OCI-LY3 (cell line): ENCODE results near the gene CES1.
"Not testable (repeated sequence)": the region's sequence is repeated elsewhere in the genome, so short reads cannot be mapped to it uniquely, and the experiment has no call there.

Experiments
- H2AFZ ChIP-seq: fragments of 200-600, 300-600 bp; shearing (Covaris generic); 2 replicates; pipeline ENCODE4 v1.6.0; 2014; ENCODE audit warnings: antibody characterized with exemption, low read depth, low read length
- H3K27ac ChIP-seq: fragments of 200-600, 300-600 bp; sonication (generic); 2 replicates; pipeline ENCODE4 v1.5.1; 2014; ENCODE audit warnings: mild to moderate bottlenecking, low read length, moderate library complexity, mixed read lengths
- H3K27me3 ChIP-seq: fragments of 200-600, 300-600 bp; sonication (generic); 2 replicates; pipeline ENCODE4 v1.6.1; 2014; ENCODE audit warnings: low read depth, low read length, mixed read lengths
- H3K36me3 ChIP-seq: fragments of 200-600, 300-600 bp; sonication (generic); replicated peaks from 2 replicates; pipeline ENCODE3; 2014; ENCODE audit warnings: low read depth, low read length, mixed read lengths
- H3K4me1 ChIP-seq: fragments of 300-600, 200-600 bp; sonication (generic); 2 replicates; pipeline ENCODE4 v1.6.1; 2014; ENCODE audit warnings: low read length, mixed read lengths
- H3K4me2 ChIP-seq: fragments of 200-600, 300-600 bp; sonication (generic); 2 replicates; pipeline ENCODE4 v1.6.1; 2014; ENCODE audit warnings: low read length, mixed read lengths
- H3K4me3 ChIP-seq: fragments of 300-600, 200-600 bp; sonication (generic); 2 replicates; pipeline ENCODE4 v1.5.1; 2014; ENCODE audit warnings: antibody characterized with exemption, mild to moderate bottlenecking, low read length, moderate library complexity
- H3K79me2 ChIP-seq: fragments of 300-600, 200-600 bp; shearing (Covaris generic); 2 replicates; pipeline ENCODE4 v1.6.1; 2014; ENCODE audit warnings: mild to moderate bottlenecking, low read length, mixed read lengths
- H3K9ac ChIP-seq: fragments of 300-600, 200-600 bp; shearing (Covaris generic); 2 replicates; pipeline ENCODE4 v1.6.0; 2014; ENCODE audit warnings: mild to moderate bottlenecking, low read length, moderate library complexity
- H3K9me3 ChIP-seq: fragments of 200-600, 300-600 bp; shearing (Covaris generic); 2 replicates; pipeline ENCODE4 v1.6.1; 2014; ENCODE audit warnings: low read length, mixed read lengths; ENCODE audit not compliant: insufficient read depth
- H4K20me1 ChIP-seq: fragments of 200-600, 300-600 bp; sonication (generic); 2 replicates; pipeline ENCODE4 v1.6.1; 2016; ENCODE audit warnings: low read length, mixed read lengths; ENCODE audit not compliant: insufficient read depth
- EZH2phosphoT487 ChIP-seq: fragments of 200-600 bp; shearing (Covaris generic); IDR thresholded peaks from 2 replicates; pipeline ENCODE4 v1.6.1; 2018; ENCODE audit warnings: antibody characterized with exemption, mixed run types, low read depth
- TF ChIP-seq, protein P1 (sequence below): fragments of 200-600, 300-600 bp; sonication (generic); IDR thresholded peaks from 2 replicates; pipeline ENCODE4 v1.5.1; 2014; ENCODE audit warnings: antibody characterized with exemption, low read length, low read depth

The CES1 gene

DNA sequence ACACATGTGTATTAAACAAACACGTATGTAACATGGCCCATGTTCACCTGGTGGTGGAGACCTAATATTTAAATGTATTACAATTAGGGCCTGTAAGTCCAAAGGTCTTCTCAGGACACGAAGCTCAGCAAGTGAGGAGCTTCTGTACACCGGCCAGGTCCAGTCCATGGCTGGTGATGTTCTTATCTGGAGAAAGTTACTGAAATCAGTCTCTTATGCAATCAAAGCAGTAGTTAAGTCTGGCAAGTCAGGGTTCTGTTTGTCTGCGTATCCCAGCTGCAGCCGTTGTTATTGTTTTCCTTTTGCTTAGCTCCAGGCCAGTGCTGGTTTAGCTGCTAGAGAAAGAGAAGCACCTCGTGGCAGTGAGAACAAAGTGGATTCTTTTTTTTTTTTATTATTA is 41.4 kb downstream of the CES1 start:
- not testable (repeated sequence) for H3K4me2 ChIP-seq, H2AFZ ChIP-seq, H3K4me1 ChIP-seq, H3K4me3 ChIP-seq, H3K9ac ChIP-seq, H3K36me3 ChIP-seq, H3K79me2 ChIP-seq, H4K20me1 ChIP-seq, H3K9me3 ChIP-seq, H3K27me3 ChIP-seq, H3K27ac ChIP-seq

DNA sequence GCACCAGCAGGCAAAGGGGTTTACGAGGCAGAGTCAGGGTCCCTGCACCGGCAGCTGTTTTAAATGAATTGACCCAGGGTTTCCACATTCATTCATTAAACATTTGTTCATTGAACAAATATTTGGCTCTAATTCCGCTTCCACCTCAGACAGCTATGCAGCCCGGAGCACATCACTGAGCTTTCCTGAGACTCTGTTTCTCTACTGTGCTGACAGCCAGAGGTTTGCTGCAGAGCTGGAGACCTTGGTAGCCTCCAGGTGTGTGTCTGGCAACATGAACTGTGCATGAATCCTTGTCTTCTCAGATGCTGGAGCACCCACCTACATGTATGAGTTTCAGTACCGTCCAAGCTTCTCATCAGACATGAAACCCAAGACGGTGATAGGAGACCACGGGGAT is 42.7 kb downstream of the CES1 start:
- H3K27ac ChIP-seq, H3K27me3 ChIP-seq, H3K4me3 ChIP-seq, H2AFZ ChIP-seq, H3K9me3 ChIP-seq, H3K4me2 ChIP-seq, H3K9ac ChIP-seq, H3K36me3 ChIP-seq, H3K79me2 ChIP-seq, H4K20me1 ChIP-seq, H3K4me1 ChIP-seq: not testable (repeated sequence)

DNA sequence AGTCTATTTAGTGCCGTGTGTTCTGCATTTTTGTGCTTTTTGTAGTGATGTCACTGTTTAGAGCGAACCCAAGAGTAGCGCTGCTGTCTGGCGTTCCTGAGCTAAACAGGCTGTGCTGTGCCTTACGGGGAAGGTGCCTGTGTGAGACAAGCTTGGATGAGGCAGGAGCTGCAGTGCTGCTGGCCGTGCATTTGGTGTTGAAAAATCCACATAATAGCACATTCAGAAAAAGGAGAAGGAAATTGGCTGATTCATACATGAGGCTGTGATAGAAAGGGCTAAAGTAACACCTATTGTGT is 50.2 kb downstream of the CES1 start:
- not testable (repeated sequence) for H3K36me3 ChIP-seq, H3K9me3 ChIP-seq, H3K4me1 ChIP-seq, H3K27ac ChIP-seq, H3K27me3 ChIP-seq, H3K4me2 ChIP-seq, H2AFZ ChIP-seq, H3K4me3 ChIP-seq, H3K9ac ChIP-seq, H3K79me2 ChIP-seq, H4K20me1 ChIP-seq

GRCh38 chr16:55782091-55782792 is 50.7 kb downstream of the CES1 start:
- not testable (repeated sequence) for H3K4me2 ChIP-seq, H3K4me3 ChIP-seq, H3K9me3 ChIP-seq, H3K36me3 ChIP-seq, H3K79me2 ChIP-seq, H4K20me1 ChIP-seq, H2AFZ ChIP-seq, H3K9ac ChIP-seq, H3K27ac ChIP-seq, H3K4me1 ChIP-seq, H3K27me3 ChIP-seq

DNA sequence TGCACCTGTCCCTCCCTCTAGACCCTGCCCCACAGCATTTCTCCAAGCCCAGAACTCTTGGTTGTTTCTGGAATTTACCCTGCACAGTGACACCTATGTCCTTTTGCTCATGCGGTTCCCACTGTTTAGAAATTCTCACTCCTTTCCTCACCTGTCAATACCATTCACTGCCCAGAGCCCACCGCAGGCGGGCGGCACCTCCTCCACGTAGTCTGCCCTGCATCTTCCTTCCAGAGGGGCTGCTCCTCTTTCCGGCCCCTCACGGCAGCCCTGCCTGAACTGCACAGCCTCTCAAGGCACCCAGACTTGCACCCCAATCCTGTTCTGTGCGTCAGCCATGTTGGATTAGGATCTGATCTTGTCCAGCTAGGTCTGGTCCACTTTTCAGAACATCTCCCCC is 51.4 kb downstream of the CES1 start:
- not testable (repeated sequence) for H3K4me2 ChIP-seq

GRCh38 chr16:55780095-55780407 is 52.8 kb downstream of the CES1 start:
- not testable (repeated sequence) for H3K9me3 ChIP-seq, H4K20me1 ChIP-seq, H3K27me3 ChIP-seq, H3K79me2 ChIP-seq, H3K27ac ChIP-seq, H3K9ac ChIP-seq, H2AFZ ChIP-seq, H3K36me3 ChIP-seq, H3K4me2 ChIP-seq, H3K4me3 ChIP-seq, H3K4me1 ChIP-seq

More for the DNA sequence above, 51.4 kb downstream of the CES1 start:
- H3K9me3 ChIP-seq, H3K27ac ChIP-seq, H3K79me2 ChIP-seq, H3K9ac ChIP-seq, H3K36me3 ChIP-seq, H3K27me3 ChIP-seq, H3K4me3 ChIP-seq, H4K20me1 ChIP-seq, H3K4me1 ChIP-seq, H2AFZ ChIP-seq: not testable (repeated sequence)

DNA sequence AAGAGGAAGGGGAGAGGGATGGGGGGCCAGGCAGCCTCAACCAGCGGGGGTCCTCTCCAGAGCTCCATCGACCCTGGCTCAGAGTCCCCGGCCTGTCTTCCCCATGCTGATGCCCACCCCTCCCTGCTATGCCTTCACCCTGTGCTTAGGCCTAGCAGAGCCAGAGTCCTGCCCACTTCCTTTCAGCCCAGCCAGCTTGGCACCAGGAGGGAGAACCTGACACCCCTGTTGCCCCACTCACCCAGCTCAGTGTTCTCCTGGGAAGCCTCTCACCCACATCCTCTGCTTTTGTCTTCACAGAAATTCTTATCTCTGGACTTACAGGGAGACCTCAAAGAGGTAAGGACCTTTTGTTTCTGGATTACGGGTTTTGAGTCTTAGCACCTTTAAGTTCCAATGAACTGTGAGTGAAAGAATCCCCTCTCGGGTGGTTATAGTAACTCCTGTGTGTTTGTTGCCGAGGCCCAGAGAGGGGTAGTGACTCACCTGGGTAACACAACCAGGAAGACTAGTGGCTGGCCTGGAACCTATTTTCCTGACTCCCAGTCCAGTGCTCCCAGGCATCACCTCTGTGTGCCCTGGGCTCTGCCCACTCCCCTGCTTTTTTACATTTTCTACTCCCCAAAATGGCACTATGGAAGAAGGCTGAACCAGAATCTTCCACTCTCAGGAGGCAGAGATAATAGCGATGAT is 53.3 kb downstream of the CES1 start:
- Histone ChIP-seq H4K20me1 (no peaks in the 10 kb centered on the region), H3K4me2 (no peak overlapping the region), H3K27me3 (peaks cover under 1% of the 10 kb centered on the region; the same call in 1 of the 2 replicates), H3K4me1 (no peaks in the 10 kb centered on the region), H3K9me3 (no peaks in the 10 kb centered on the region), H3K4me3 (no peak overlapping the region), H3K27ac (no peak overlapping the region), H3K9ac (no peak overlapping the region), H2AFZ (no peak overlapping the region), H3K36me3 (no peaks in the 10 kb centered on the region), H3K79me2 (no peaks in the 10 kb centered on the region)
- TF ChIP-seq, protein P1, sequence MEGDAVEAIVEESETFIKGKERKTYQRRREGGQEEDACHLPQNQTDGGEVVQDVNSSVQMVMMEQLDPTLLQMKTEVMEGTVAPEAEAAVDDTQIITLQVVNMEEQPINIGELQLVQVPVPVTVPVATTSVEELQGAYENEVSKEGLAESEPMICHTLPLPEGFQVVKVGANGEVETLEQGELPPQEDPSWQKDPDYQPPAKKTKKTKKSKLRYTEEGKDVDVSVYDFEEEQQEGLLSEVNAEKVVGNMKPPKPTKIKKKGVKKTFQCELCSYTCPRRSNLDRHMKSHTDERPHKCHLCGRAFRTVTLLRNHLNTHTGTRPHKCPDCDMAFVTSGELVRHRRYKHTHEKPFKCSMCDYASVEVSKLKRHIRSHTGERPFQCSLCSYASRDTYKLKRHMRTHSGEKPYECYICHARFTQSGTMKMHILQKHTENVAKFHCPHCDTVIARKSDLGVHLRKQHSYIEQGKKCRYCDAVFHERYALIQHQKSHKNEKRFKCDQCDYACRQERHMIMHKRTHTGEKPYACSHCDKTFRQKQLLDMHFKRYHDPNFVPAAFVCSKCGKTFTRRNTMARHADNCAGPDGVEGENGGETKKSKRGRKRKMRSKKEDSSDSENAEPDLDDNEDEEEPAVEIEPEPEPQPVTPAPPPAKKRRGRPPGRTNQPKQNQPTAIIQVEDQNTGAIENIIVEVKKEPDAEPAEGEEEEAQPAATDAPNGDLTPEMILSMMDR: no peak
- no peak for TF ChIP-seq EZH2phosphoT487
